HG03521 (cell line): ENCODE data around the gene C5orf46.
"Not testable (repeated sequence)": the region's sequence is repeated elsewhere in the genome, so short reads cannot be mapped to it uniquely, and the experiment has no call there.

ENCODE experiments used
- ATAC-seq: cut with Tn5 transposase; IDR thresholded peaks from one replicate; pipeline ENCODE4 v1.9.1; 2021; ENCODE audit warnings: mild to moderate bottlenecking, moderate library complexity; ENCODE audit not compliant: unreplicated experiment

C5orf46 gene

DNA sequence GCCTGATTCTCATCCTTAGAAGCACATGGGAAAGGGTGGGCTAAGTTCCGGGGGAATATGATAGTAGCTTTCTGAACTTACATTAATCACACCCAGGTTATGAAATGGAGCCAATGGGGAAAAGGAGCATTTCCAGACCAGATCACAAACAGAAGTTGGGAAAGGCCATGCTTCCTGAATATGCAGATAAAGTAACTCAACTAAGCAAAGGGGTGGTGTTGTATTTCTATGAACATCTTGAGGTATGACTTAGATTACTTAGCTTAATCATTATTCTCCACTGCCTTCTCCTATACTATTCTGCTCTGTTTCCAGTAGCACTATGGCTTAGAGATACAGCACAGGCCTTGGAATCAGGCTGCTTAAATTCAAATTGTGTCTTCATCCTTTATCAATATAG is 10.5 kb downstream of the C5orf46 start:
- ATAC-seq, result no peak

GRCh38 chr5:147893820-147894219 is 12.5 kb downstream of the C5orf46 start:
- ATAC-seq, result no peak

DNA sequence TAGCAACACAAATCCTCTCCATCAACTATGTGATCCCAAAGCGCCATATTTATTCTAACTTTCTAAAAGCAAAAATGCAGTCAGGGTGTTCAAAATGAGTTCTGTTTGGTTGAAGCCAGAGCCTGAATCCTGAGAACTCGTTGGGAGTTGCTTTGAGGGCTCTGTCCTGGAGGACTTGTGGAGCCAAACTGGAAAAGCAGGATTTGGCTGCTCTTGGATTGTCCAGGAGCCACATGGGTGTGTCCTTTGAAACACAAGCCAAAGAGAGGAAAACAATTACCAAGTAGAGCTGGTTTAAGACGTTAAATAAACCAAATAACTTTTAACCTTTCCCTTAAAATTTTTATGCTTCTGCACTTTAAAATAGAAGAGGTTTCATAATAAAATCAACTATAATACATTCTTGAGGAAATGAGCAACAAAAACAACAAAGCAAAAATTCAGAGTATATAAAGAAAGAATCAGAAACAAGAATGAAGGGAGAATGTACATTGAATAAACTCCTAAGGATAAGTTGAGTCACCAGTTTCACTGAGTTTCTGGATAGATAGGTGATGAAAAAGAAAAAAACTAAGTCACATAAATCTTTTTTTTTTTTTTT is 13.5 kb downstream of the C5orf46 start:
- ATAC-seq, result no peak

DNA sequence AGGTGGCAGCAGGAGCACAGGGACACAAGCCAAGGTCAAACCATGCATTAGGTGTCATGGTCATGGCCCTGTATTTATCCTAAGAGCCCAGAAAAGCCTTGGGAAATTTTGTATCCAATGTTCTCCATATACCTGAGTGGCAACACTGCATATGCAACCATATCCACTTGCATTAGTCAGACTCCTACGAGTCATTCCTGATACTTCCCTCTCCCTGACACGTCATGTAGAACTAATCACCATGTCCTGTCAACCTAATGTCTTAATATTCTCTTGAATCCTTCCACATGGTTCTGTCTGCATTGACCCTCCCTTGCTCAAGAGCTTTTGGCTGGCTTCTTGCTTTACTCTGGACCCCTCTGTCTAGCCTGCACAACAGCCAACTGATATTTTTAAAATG is 18.4 kb downstream of the C5orf46 start:
- ATAC-seq, result no peak

DNA sequence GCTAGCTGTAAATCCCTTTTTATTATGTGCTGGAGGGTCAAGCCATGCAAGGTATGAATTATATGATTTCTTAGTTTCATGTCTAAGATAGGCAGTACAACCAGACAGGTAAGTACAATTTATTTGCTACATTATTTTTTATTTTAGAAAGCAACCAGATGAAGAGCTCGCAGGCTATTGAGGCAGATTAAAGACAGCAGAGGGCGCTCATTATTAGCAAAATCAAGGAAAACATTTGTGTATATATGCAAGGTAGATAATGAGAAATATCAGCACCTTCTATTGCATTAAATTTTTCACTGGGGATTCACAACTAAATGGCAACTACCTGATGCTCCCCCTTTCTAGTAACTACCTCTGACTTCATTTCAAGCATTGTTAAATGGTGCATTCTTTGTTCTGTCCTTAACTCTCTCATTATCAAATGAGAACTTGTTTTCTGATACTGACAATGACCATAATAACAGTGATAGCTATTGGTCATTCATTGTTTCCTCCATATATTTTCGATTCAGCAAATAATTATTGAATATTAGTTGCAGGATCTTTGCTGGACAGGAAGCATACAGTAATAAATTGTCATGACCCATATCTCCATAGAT is 19.2 kb downstream of the C5orf46 start:
- no peak for ATAC-seq

DNA sequence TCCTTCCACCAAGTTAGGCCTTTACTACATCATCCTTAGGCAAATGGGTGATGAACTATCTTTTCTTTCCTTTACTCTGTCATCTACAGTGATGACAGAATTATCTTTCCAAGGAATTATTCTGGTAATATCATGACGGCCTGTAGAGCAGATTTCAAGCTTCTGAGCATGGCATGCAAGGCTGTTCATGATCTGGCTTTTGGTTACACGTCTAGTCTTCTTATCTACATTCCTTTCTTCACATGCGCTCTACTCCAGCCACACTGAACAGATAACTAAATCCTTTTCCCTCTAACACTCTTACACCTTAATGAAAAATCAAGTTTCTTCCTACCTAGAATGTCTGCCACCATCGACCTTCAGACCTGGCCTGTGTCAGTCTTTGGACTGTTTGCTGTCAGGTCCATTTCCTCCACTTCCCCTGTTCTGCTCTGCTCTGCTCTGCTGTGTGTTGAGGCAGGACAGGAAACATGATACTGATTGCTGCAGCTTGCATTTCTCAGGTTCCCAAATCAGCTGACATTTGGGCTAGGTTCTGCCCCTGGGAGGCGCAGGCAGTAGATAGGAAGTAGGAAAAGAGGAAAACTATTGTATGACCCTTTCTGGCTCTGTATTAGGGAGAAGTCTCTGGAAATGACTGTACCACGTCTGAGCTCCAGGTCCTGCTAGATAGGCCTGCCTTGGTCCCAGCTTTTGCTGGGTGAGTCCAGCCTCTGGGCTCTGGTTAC is 23.6 kb downstream of the C5orf46 start:
- no peak for ATAC-seq

DNA sequence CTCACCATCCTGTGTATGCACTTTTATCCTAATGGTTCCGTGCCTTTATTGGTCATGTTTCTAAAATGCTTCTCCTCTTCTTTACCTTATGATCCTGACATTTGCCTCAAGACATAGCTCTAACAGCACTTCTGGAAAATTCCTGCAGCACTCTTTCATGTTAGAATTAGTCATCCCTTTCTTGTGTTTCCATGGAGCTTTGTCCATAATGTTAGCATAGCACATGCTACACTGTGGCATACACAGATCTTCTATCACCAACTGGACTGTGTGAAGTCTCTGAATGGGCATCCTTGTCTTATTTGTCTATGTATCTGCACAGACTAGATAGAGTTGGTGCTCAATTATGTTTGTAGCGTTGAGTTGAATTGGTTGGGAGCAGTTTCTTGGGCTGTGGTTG is 25.9 kb downstream of the C5orf46 start:
- ATAC-seq, result no peak

DNA sequence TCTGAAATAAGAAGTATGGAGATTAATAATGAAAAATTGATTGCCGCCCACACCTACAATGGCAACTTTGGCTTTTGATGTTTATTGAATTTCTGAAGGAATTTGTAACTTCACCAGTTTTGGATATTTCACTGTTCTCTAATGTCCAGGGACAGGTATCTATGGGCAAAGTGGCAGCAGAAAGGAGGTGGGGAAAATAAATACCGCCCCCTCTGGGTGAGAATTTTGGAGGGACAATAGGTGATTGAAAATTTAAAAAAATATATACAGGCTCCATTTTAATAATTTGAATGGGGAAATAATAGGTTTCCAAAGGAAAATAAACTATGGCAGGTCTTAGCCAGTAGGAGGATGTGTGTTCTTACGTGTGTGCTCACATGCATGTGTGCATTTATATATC is 26.6 kb downstream of the C5orf46 start:
- ATAC-seq, result no peak

DNA sequence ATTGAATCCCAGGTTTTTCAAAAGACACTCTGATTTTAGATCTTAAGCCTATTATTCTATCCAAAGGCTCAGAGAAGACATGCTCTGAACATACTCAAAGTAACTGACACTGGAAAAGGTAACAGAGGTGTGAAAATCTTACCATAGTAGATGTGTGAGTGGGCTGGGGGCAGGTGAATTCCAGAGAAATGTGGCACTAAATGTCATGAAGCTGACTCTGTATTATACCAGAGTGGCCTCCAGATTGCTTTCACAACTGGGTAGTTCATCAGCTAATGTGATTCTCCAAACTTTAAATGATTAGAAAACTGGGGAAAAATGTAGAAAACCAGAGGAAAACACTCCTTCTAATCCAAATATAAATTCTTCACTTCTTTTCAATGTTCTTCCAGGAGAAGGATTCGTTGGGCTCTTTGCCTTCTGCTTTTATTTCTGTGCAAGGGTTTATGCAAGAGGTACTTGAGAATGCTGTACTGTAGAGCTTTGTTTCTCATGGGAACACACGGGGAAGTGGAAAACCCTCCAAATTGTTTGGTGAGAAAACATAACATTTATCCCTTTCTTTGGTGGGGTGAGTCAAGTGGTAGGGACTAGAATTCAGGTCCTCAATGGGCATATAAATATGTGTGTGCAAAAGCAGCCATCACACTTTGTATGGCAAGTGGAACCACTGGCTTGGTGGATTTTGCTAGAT is 28.1 kb downstream of the C5orf46 start, which contains the start of gene SCGB3A2:
Gene SCGB3A2, plus strand, starts transcription at position 646 of the 694 bp plus-strand sequence. CDS start 93 bp downstream, outside the sequence.
- no peak for ATAC-seq

DNA sequence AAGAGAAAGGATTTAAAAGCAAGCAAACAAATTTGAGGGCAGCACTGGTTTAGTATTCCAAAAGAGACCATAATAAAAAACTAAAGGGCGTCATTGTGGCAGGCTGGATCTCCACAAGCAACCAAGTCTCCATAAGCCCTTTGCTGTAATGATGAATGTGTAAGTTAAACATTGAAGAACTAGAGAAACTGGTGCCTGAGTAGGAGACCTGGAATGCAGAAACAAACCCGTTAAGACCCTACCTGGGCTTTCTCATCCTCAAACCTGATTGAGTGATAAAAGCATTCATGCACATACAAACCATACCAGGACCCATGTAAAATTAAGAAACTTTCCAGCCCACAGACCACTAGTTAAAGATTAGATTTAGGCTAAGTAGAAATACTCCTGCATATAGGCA is 29.7 kb downstream of the C5orf46 start:
- ATAC-seq, result no peak

DNA sequence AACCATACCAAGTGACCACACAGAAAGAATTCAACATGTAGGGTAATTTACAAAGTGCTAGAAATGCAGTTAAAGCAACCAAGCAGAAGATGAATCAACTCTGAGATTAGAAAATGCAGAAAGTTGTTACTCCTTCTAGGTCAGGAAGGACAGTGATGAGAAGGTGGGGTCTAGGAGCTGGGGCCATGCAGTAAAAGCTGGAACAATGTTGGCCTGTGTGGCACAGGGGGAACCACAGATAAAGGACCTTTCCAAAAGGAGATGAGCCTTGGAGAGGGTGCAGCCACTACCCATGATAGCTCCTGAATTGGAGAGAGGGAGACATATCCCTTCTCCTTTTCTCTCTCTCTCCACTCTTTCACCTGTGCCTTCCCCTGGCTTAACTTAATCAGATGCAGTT is 30.2 kb downstream of the C5orf46 start:
- ATAC-seq, result no peak

- ATAC-seq, result no peak
These were observed 31.4 kb downstream of the C5orf46 start for GRCh38 chr5:147874910-147875367.

GRCh38 chr5:147874118-147874875 is 32.0 kb downstream of the C5orf46 start:
- ATAC-seq, result not testable (repeated sequence)

DNA sequence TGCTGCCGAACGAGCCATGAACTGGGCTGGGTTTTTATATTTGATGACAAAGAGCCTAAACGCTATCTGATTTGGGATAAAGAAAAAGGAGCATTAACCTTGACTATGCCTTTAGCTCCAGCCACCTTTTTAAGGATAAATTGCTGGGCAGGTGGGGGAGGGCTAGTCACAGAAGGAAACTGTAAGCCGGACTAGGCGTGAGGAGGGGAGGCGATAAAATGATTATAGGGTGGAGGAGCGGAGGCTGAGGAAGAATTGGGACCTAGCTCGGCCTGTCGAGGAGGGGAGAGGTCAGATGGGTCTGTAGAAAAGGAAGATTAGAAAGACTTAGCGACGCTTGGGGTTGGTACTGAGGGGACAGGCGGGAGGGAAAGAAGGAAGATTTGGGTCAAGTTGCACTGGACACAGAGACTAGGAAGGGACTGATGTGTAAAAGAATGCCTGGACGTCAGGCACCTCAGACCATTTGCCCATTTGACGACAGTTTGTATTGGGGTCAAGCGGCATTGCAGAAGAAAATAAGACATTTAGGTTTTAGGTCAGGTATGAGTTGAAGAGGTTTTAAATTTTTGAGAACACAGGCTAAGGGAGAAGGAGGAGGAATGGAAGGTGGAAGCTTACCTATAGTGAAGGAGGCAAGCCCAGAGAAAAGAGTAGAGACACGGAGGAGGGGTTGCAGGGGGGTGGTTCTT is 33.4 kb downstream of the C5orf46 start:
- not testable (repeated sequence) for ATAC-seq

DNA sequence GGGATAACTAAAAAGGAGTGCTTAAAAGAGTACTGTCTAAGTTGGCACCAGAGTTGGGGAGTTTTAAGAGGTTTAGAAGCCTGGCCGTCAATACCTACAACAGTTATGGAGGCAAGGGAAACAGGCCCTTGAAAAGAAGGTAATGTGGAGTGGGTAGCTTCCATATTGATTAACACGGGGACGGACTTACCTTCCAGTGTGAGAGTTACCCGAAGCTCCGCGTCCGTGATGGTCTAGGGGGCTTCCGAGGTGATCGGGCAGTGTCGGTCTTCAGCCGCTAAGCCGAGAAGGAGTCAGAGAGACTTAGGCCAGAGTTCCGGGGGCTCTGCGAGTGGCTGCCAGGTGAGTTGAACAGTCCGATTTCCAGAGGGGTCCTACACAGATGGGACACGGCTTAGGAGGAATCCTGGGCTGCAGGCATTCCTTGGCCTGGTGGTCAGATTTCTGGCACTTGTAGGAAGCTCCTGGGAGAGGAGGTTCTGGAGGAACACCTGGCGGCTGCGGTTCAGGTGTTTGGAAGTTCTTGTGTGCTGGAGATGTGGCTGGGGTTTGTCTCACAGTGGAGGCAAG is 34.3 kb downstream of the C5orf46 start:
- not testable (repeated sequence) for ATAC-seq

DNA sequence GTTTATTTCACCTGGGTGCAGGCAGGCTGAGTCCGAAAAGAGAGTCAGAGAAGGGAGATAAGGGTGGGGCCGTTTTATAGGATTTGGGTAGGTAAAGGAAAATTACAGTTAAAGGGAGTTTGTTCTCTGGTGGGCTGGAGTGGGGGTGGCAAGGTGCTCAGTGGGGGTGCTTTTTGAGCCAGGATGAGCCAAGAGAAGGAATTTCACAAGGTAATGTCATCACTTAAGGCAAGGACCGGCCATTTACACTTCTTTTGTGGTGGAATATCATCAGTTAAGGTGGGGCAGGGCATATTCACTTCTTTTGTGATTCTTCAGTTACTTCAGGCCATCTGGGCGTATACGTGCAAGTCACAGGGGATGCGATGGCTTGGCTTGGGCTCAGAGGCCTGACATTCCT is 36.4 kb downstream of the C5orf46 start:
- ATAC-seq, result not testable (repeated sequence)

DNA sequence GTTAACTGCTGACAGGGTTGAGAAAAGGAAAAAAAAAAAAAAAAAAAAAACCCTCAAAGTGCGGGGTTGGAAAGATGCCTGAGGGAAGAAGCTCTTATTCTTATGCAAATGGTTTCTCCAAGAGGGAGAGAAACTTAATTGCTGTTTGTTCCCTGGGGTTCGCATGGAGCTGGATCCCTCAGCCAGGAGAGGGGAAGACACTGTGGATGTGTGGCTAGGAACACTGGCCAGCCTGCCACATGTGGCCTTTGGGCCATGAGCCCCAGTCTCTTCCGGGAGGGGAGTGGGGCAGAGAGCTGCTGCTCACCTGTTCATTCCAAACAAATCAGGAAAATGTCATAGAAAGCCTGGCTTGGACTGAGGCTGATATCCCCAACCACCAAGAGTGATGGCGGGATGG is 37.2 kb downstream of the C5orf46 start:
- no peak for ATAC-seq

DNA sequence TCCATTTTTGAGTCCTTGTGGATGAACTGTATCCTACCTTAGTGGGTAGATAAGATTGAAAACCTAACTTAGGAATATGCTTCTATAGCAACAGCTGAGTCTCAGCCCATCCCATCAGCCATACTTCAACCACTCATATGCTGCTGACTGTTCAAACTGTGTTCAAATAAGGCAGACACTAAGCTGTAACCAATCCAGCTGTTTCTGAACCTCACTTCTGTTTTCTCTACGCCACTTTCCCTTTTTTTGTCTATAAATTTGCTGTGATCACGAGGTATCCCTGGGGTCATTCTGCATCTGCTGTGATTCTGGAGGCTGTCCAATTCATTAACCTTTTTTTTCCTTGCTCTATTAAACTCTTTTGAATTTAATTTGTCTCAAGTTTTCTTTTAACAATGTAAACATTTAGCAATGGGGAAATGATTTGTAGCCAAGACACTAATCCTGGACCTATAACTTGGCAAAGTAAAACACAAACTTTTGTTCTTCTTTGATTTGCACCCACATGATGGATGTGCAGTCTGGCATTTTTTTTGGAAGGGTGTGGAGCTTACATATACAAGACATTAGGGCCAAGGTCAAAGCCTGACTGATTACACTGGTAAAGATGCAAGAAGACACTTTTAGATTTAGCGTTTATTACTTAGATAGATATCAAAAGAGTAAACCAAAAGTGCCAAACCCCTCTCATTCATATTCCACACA is 42.7 kb downstream of the C5orf46 start:
- ATAC-seq, result no peak

GRCh38 chr5:147860641-147861025 is 45.7 kb downstream of the C5orf46 start:
- no peak for ATAC-seq
